ENCODE results near the gene SKP1.

DNA sequence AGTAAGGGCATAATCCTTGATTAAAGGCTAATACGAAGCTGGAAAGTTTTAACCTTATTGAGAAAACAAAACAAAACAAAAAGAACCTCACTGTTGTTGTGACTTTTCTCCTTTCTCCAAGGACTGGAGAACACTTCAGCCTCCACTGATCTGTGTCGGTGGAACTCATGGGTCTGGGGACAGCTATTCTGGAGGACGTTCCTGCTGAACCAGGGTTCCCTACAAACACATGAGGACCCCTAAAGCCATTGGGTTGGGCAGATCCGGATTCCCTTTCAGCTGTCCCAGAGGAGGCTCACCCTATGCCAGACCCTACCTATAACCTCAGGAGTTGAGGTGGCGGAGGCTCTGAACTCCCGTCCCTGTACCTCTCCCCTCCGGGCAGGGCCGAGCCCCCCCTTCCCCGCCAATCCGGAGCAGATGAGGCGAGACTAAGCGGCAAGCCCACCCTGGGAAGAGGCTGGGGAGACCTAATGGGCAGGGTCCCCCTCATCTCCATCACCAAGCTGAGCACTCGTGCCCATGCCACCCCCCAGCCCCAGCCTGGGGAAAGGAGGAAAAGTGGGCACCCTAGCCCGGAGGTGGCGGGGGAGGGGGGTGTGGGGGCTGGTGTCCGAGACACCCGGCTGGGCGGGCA, 63.9 kb downstream of the SKP1 start:
- TF ChIP-seq, protein P1, sequence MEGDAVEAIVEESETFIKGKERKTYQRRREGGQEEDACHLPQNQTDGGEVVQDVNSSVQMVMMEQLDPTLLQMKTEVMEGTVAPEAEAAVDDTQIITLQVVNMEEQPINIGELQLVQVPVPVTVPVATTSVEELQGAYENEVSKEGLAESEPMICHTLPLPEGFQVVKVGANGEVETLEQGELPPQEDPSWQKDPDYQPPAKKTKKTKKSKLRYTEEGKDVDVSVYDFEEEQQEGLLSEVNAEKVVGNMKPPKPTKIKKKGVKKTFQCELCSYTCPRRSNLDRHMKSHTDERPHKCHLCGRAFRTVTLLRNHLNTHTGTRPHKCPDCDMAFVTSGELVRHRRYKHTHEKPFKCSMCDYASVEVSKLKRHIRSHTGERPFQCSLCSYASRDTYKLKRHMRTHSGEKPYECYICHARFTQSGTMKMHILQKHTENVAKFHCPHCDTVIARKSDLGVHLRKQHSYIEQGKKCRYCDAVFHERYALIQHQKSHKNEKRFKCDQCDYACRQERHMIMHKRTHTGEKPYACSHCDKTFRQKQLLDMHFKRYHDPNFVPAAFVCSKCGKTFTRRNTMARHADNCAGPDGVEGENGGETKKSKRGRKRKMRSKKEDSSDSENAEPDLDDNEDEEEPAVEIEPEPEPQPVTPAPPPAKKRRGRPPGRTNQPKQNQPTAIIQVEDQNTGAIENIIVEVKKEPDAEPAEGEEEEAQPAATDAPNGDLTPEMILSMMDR (IDR thresholded peaks at IDR 0.05) = no peak
- TF ChIP-seq POLR2A (IDR thresholded peaks at IDR 0.05) = no peak
- TF ChIP-seq POLR2AphosphoS5 (IDR thresholded peaks at IDR 0.05) = no peak
